ENCODE results near the gene ARHGAP18. TPM values are rescaled to one million over a fixed set of nuclear protein-coding genes. Genes with fewer than 3 reads are reported as not detected.

ARHGAP18 gene
- total RNA-seq, 6 donors from 2014 or later, result 30.4 to 56.8 (median 48.9) TPM

DNA sequence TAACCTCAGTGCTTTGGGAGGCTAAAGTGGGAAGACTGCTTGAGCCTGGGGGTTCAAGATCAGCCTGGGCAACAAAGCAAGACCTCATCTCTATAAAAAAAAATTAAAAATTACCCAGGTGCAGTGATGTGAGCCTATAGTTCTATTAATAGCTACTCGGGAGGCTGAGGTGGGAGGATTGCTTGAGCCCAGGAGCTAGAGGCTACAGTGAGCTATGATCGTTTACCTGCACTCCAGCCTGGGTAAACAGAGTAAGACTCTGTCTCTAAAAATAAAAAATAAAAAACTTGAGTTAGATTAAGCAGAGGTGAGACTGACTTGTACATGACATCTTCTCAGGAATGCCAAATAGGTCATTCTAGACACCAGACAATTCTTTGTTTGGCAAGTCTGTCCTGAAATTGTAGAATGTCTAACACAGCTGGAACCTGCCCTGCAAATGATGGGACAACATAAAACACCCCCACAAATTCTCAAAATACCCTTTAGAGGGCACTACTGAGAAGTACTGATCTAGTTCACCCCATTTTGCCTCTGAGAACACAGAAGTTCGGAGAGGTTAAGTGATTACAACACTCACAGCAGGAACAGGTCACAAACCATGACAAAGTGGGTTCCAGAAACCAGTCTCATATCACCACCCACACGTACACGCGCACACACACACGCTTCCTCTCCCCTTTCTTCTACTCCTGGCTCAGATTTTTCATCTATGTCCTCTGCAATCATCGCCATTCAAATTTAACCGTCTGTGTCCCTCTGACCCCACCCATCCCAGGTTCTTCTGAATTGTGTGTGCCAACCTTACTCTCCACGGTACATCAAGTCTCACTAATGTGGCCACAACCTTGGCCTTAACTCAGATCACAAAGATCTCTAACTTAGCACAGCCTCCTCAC is 38.3 kb downstream of the ARHGAP18 start:
- Histone ChIP-seq H3K9me3 (no peaks in the 10 kb centered on the region), H3K27me3 (no peaks in the 10 kb centered on the region), H3K27ac (peak overlapping the region; percentile 55 to 81 (median 80)), H3K4me3 (no peak overlapping the region), H3K36me3 (no peaks in the 10 kb centered on the region), H3K4me1 (peaks cover 29 to 44% (median 38%) of the 10 kb centered on the region in 4 donors)
- TF ChIP-seq EP300 (IDR thresholded peaks at IDR 0.05), result peak in 1 of 4 donors; percentile 34
- TF ChIP-seq POLR2A (IDR thresholded peaks at IDR 0.05), result peak in 1 of 4 donors; percentile 43
- TF ChIP-seq POLR2AphosphoS5 (IDR thresholded peaks at IDR 0.05), result no peak
- TF ChIP-seq, protein P1, sequence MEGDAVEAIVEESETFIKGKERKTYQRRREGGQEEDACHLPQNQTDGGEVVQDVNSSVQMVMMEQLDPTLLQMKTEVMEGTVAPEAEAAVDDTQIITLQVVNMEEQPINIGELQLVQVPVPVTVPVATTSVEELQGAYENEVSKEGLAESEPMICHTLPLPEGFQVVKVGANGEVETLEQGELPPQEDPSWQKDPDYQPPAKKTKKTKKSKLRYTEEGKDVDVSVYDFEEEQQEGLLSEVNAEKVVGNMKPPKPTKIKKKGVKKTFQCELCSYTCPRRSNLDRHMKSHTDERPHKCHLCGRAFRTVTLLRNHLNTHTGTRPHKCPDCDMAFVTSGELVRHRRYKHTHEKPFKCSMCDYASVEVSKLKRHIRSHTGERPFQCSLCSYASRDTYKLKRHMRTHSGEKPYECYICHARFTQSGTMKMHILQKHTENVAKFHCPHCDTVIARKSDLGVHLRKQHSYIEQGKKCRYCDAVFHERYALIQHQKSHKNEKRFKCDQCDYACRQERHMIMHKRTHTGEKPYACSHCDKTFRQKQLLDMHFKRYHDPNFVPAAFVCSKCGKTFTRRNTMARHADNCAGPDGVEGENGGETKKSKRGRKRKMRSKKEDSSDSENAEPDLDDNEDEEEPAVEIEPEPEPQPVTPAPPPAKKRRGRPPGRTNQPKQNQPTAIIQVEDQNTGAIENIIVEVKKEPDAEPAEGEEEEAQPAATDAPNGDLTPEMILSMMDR (IDR thresholded peaks at IDR 0.05), result peak in 5 of 6 experiments; percentile 36 to 53 (median 38)
- DNase-seq (peak in 1 of 2 donors; percentile 70), ATAC-seq (ENCODE audit: low FRiP score in 2 of 2) (peak; percentile 84 to 85)
- WGBS, 2 donors, result 53 to 57% methylated on average over 10 of the region's 10 CpGs

DNA sequence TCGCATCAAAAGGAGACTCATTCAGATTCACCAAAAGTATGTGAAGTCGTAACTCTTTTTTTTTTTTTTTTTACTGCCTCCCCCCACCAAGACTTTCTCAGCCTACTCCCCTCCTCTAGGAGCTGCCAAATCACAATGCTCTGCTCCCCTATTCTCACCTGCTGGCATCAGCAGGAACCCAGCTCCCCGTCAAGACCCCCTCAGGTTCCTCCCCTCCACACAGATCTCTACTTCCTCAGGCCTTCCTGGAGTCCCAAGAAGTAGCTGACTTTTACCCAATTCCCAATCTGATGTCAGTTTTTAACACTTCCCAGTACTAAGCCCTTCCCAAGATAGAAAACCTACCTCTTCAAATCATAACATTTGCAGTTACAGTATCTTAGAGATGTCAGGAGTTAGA is 39.3 kb downstream of the ARHGAP18 start:
- Histone ChIP-seq H3K9me3 (no peaks in the 10 kb centered on the region), H3K4me1 (peaks cover 35 to 44% (median 38%) of the 10 kb centered on the region in 4 donors), H3K27ac (peak overlapping the region in 1 of 4 donors; percentile 37), H3K4me3 (no peak overlapping the region), H3K36me3 (no peaks in the 10 kb centered on the region), H3K27me3 (no peaks in the 10 kb centered on the region)
- no peak for ATAC-seq (ENCODE audit: low FRiP score in 2 of 2)
- TF ChIP-seq, protein P1 (IDR thresholded peaks at IDR 0.05), result no peak
- TF ChIP-seq POLR2AphosphoS5 (IDR thresholded peaks at IDR 0.05) (no peak), POLR2A (IDR thresholded peaks at IDR 0.05) (no peak), EP300 (IDR thresholded peaks at IDR 0.05) (no peak)
- 77 to 84% methylated on average over 3 of the region's 3 CpGs for WGBS, 2 donors
- DNase-seq, result no peak

DNA sequence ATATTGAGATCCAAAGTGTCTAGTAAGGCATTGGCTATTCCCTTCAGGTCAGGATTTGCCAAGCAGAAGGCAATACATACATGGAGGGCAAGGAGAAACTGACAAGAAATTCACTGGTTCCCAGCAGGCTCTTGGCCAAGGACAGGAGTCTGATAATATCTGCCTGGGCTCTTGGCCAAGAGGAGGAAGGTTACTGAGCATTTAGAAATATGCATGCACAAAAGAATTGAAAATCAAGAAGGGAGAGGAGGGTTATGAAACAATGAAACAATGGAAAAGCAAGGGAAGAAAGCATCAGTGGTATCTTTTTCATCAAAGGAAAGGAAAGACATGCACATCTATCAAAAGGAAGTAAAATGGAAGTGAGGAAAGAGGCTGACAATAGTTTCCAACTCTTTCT is 42.4 kb downstream of the ARHGAP18 start:
- no peak for DNase-seq
- TF ChIP-seq POLR2A (IDR thresholded peaks at IDR 0.05) (no peak), POLR2AphosphoS5 (IDR thresholded peaks at IDR 0.05) (no peak), EP300 (IDR thresholded peaks at IDR 0.05) (no peak)
- TF ChIP-seq, protein P1 (IDR thresholded peaks at IDR 0.05), result no peak
- Histone ChIP-seq H3K9me3 (no peaks in the 10 kb centered on the region), H3K4me3 (no peak overlapping the region), H3K27ac (peak overlapping the region in 1 of 4 donors; percentile 48), H3K27me3 (no peaks in the 10 kb centered on the region), H3K4me1 (peaks cover 30 to 46% (median 37%) of the 10 kb centered on the region in 4 donors), H3K36me3 (no peaks in the 10 kb centered on the region)
- no peak for ATAC-seq (ENCODE audit: low FRiP score in 2 of 2)

DNA sequence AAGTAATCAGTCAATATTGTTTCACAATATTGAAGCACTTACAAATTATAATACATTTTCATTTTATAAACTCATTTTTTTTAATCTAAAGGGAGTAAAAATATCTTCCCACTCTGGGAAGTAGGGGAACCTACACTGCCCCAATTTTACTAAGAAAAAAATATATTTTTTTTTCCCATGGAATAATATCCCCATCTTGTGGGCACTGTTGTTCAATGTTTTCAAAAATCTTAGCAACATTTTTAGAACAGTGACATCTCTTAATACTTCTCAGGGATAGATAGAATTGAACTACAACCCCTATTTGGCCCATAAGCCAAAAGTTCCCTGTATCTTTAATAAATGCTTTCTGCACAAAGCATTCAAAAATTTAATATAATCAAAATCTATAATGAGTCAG is 42.9 kb downstream of the ARHGAP18 start:
- H3K4me3 ChIP-seq, result no peak overlapping the region
- no peaks in the 10 kb centered on the region for H3K9me3 ChIP-seq
- no peak for ATAC-seq (ENCODE audit: low FRiP score in 2 of 2)
- no peak for TF ChIP-seq EP300 (IDR thresholded peaks at IDR 0.05)
- TF ChIP-seq, protein P1 (IDR thresholded peaks at IDR 0.05), result no peak
- H3K36me3 ChIP-seq, result no peaks in the 10 kb centered on the region
- no peak for DNase-seq
- H3K4me1 ChIP-seq, result peaks cover 30 to 44% (median 36%) of the 10 kb centered on the region in 4 donors
- H3K27ac ChIP-seq, result peak overlapping the region in 1 of 4 donors; percentile 7
- no peaks in the 10 kb centered on the region for H3K27me3 ChIP-seq
